NCI-H82 (cell line): ENCODE data around the gene FAF2.
"Not testable (repeated sequence)": the region's sequence is repeated elsewhere in the genome, so short reads cannot be mapped to it uniquely, and the experiment has no call there.

Source experiments
- DNase-seq: peaks from one replicate; lab custom pipeline; 2025; lab: John Stamatoyannopoulos, UW

The FAF2 gene

DNA sequence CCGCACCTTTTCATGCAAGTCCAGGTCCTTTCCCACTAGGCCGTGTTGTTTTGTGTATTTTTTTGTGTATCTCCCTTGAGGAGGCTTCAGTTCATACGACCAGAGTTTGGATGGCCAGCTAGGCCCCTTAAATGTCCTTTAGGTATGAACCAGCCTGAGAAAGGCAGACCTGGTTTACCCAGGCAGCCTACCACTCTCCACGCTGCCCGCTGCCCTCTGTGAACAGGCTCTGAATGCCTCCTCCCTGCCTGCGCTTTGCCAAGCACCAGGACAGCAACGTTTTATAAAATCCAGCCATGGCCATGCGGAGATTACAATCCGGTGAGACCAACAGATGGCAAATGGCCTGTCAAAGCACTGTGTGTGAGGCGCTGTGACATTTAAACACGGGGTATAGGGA is 31.2 kb upstream of the FAF2 start:
- DNase-seq = peak; percentile 52

DNA sequence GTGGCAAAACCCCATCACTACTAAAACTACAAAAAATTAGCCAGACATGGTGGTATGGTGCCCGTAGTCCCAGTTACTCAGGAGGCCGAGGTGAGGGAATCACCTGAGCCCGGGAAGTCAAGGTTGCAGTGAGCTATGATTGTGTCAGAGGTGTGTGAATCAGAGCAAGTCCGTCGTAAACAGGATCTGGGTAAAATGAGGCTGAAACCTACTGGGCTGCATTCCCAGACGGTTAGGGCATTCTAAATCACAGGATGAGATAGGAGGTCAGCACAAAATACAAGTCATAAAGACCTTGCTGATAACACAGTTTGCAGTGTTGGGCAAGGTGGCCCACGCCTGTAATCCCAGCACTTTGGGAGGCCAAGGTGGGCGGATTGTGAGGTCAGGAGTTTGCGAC is 29.9 kb upstream of the FAF2 start:
- no peak for DNase-seq

GRCh38 chr5:176420086-176420485 is 28.1 kb upstream of the FAF2 start:
- DNase-seq = no peak

GRCh38 chr5:176420972-176421544 is 27.1 kb upstream of the FAF2 start:
- DNase-seq = no peak

DNA sequence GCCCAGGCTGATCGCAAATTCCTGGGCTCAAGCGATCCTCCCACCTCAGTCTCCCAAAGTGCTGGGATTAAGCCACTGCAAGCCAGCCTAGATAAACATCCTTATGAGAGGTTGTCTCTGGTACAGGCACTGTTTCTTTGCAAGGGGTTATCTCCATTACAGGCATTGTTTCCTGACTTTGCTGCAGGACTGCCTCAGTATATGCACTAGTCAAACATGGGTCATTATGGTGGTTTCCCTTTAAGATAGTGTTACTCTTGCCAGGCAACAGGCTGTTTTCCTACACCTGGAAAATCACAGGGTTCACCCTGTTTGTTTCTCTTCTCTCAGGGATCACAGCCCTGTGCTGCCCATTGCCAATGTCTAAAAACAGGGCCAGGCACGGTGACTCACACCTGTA is 24.0 kb upstream of the FAF2 start:
- DNase-seq = no peak

DNA sequence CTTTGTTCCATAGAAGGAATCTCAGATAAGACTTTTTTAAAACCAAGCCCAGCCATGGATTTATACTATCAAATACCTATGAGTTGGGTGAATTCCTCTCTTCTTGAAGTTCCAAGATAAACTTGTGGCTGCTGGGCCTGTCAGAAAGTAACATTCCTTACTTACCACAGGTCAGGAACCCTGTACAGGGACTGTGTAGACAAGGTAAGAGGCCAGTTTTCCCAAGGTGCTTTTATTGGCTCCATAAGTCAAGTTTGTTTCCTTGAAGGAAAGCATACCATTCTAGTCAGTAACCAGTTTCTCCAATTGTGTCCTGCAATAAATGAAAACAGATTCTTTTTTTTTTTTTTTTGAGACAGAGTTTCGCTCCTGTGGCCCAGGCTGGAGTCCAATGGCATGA is 23.0 kb upstream of the FAF2 start:
- no peak for DNase-seq

GRCh38 chr5:176425791-176426190 is 22.4 kb upstream of the FAF2 start:
- no peak for DNase-seq

DNA sequence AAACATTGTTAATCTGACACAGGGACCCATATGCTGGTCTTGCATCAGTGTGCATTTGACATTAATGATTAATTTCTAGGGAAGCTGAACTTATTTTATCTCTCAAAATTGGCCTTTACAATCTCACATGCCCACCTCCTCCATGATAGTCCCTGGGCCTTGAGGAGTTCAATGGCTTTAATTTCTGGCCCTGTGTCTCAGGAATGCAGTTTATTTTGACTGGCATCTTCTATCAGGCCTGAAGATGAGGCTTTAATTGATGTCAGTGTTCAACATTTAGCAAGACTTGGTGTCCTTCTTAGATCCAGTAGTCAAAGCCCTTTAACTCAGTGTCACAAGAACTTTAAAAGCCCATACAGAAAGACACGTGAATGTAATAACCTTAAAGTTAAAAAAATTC is 21.3 kb upstream of the FAF2 start:
- DNase-seq = no peak

GRCh38 chr5:176427971-176428370 is 20.2 kb upstream of the FAF2 start:
- no peak for DNase-seq

- no peak for DNase-seq
Measured at GRCh38 chr5:176429972-176430371, 18.2 kb upstream of the FAF2 start.

GRCh38 chr5:176432707-176433106 is 15.5 kb upstream of the FAF2 start:
- DNase-seq = no peak

DNA sequence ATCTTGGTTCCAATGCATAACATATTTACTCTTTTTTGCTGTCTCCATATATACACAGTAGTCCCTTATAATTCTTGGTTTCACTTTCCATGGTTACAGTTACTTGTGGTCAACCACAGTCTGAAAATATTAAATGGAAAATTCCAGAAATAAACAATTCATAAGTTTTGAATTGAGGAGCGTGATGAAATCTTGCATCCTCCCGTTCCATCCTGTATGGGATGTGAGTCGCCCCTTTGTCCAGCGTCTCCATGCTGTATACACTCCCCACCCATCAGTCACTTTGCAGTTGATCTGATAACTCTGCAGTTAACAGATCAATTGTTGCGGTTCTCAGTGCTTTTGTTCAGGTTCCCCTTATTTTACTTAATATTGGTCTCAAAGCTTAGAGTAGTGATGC is 11.5 kb upstream of the FAF2 start:
- no peak for DNase-seq

DNA sequence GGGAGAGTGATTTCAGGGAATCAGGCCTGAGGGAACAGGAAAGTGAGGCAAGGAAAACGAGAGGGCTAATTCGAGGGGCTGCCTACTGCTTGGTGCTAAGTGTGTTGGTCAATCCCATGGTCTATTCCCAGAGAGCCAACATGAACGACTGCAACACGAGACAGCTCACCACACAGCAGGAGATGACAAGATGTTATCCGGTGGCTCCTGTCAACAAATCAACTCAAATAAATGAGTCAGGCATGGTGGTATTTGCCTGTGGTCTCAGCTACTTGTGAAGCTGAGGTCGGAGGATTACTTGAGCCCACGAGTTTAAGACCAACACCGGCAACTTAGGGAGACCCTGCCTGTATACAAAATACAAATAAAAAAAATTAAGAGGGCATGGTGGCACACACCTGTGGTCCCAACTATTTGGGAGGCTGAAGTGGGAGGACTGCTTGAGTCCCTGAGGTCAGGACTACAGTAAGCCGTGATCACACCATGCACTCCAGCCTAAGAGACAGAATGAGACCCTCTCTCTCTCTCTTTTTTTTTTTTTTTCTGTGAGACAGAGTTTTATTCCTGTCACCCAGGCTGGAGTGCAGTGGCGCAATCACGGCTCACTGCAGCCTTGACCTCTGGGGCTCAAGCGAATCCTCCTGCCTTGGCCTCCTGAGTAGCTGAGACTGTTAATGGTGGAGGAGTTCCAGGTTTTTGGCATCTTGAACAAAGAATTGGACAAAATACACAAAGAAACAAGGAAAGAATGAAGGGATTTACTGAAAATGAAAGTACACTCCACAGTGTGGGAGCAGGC is 9.0 kb upstream of the FAF2 start:
- no peak for DNase-seq

DNA sequence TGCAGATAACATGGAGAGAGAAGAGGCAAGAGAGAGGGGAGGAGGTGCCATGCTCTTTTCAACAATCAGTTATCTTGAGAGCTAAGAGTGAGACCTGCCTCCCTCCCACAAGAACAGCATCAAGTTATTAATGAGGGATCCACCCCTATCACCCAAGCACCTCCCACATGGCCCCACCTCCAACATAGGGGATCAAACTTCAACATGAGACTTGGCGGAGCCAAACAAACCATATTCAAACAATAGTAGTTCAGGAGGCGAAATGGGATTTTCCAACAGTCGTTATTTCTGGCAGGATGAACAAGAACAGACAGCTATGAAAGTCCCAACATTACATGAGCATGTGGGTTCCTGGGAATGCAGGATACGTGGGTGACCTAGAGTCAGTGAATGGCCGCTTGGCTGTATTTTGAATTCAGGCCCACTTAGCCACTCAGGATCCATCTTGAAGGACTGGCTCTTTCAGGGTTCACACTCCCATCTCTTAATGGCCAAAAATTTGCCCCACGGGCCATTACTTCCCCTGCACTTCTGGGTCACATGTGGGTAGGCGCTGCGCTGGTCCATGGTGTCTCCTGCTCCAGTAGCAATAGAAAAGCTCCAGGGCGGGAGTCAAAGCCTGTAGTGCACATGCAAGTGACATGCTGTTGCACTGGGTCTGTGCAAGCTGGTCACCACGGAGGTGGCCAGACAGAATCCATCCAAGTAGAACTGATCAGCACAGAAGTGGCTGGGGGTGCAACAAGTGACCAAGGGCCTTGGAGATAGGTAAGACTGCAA is 7.1 kb upstream of the FAF2 start:
- no peak for DNase-seq

- DNase-seq = peak; percentile 46
Measured at GRCh38 chr5:176441921-176442323, 6.3 kb upstream of the FAF2 start.

GRCh38 chr5:176442911-176443310 is 5.3 kb upstream of the FAF2 start:
- DNase-seq = not testable (repeated sequence)

DNA sequence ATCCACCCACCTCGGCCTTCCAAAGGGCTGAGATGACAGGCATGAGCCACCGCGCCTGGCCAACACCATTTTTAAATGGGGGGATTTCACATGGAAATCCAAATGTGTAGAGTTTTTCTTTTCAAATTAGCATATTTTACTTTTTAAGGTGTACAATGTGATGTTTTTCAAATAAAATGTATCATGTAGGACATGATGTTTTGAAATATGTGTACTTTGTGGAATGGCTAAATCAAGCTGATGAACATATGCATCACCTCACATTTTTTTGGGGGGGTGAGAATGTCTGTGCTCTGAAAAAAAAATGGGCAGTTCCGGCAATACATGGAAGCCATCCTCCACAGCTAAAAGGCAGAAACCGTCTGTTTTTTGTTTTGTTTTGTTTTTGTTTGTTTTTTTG is 3.4 kb upstream of the FAF2 start:
- no peak for DNase-seq

DNA sequence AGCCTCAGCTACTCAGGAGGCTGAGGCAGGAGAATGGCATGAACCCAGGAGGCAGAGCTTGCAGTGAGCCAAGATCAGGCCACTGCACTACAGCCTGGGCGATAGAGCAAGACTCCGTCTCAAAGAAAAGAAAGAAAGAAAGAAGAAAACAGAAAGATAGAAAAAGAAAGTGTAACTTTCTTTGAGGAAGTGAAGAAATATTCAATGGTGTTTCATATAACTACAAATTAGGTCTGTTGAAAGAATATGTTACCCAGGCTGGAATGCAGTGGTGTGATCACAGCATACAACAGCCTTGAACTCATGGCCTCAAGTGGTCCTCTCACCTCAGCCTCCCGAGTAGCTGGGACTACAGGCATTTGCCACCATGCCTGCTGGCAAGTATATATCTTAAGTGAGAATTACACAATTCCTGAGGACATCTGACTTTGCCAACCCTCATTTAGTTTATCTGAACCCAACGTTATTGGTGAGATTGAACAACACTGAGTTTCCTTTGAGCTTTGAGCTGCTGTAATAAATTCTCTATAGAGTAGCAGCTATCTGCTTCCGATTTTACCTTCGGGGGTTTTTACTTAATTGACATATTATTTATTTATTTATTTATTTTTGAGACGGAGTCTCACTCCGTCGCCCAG is 2.0 kb upstream of the FAF2 start:
- no peak for DNase-seq

GRCh38 chr5:176446884-176447590 is 1.1 kb upstream of the FAF2 start:
- DNase-seq = no peak

GRCh38 chr5:176447591-176447977 is 601 bp upstream of the FAF2 start:
- DNase-seq = peak; percentile 58

DNA sequence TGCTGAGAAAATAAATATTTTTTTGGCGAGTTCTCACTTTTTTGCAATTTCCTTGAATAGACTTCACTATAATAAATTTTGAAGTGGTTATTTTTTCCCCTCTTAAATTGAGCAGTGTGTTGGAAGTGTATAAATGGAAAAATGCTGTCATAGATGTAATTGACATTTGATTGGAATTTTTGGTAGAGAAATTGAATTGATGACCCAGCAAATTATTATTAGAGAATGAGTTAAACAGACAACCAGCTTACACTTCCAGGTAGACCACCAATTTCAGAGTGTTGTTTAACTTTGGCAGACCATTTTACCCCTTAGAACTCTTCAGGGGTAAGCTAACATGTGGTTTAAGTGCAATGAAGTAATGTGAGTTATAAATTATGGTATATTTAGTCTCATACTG is 1.9 kb downstream of the FAF2 start:
- no peak for DNase-seq
